ENCODE results near the gene C10orf143.

Gene C10orf143

GRCh38 chr10:130080461-130080814 is 30.2 kb downstream of the C10orf143 start:
- TF ChIP-seq EZH2 (IDR thresholded peaks at IDR 0.05; ENCODE audit: borderline replicate concordance, low read length): no peak
- no peak for TF ChIP-seq CTCF (IDR thresholded peaks at IDR 0.05; ENCODE audit: low read length)

GRCh38 chr10:130079614-130080460 is 30.8 kb downstream of the C10orf143 start:
- Histone ChIP-seq H3K27me3 (ENCODE audit: insufficient read depth, low read length) (no peaks in the 10 kb centered on the region), H4K20me1 (ENCODE audit: insufficient read depth, low read length) (no peaks in the 10 kb centered on the region), H3K9me2 (ENCODE audit: low read depth, low read length) (no peaks in the 10 kb centered on the region), H3K79me2 (ENCODE audit: insufficient read depth, low read length) (no peaks in the 10 kb centered on the region), H3K4me1 (ENCODE audit: insufficient read depth, low read length, severe bottlenecking) (no peaks in the 10 kb centered on the region), H3K4me2 (ENCODE audit: low read length) (no peak overlapping the region), H3K9ac (ENCODE audit: low read length) (no peak overlapping the region), H3K36me3 (ENCODE audit: insufficient read depth, low read length) (no peaks in the 10 kb centered on the region), H3F3A (ENCODE audit: insufficient read depth, low read length) (no peaks in the 10 kb centered on the region), H3K9me3 (ENCODE audit: low read length) (no peaks in the 10 kb centered on the region), H3K27ac (ENCODE audit: low read depth, low read length, poor library complexity, severe bottlenecking) (no peak overlapping the region), H2AFZ (ENCODE audit: low read length) (no peak overlapping the region), H3K4me3 (ENCODE audit: low read depth, low read length, poor library complexity, severe bottlenecking) (no peak overlapping the region)
- TF ChIP-seq EZH2 (IDR thresholded peaks at IDR 0.05; ENCODE audit: borderline replicate concordance, low read length) (no peak), CTCF (IDR thresholded peaks at IDR 0.05; ENCODE audit: low read length) (no peak)

More at GRCh38 chr10:130080461-130080814, 30.2 kb downstream of the C10orf143 start:
- Histone ChIP-seq H3K79me2 (ENCODE audit: insufficient read depth, low read length) (no peaks in the 10 kb centered on the region), H3K27ac (ENCODE audit: low read depth, low read length, poor library complexity, severe bottlenecking) (no peak overlapping the region), H2AFZ (ENCODE audit: low read length) (no peak overlapping the region), H3F3A (ENCODE audit: insufficient read depth, low read length) (no peaks in the 10 kb centered on the region), H4K20me1 (ENCODE audit: insufficient read depth, low read length) (no peaks in the 10 kb centered on the region), H3K4me1 (ENCODE audit: insufficient read depth, low read length, severe bottlenecking) (no peaks in the 10 kb centered on the region), H3K27me3 (ENCODE audit: insufficient read depth, low read length) (no peaks in the 10 kb centered on the region), H3K4me2 (ENCODE audit: low read length) (no peak overlapping the region), H3K36me3 (ENCODE audit: insufficient read depth, low read length) (no peaks in the 10 kb centered on the region), H3K4me3 (ENCODE audit: low read depth, low read length, poor library complexity, severe bottlenecking) (no peak overlapping the region), H3K9me2 (ENCODE audit: low read depth, low read length) (no peaks in the 10 kb centered on the region), H3K9ac (ENCODE audit: low read length) (no peak overlapping the region), H3K9me3 (ENCODE audit: low read length) (no peaks in the 10 kb centered on the region)

- Histone ChIP-seq H3K9ac (ENCODE audit: low read length) (no peak overlapping the region), H3K9me2 (ENCODE audit: low read depth, low read length) (no peaks in the 10 kb centered on the region), H3K79me2 (ENCODE audit: insufficient read depth, low read length) (no peaks in the 10 kb centered on the region), H3K27me3 (ENCODE audit: insufficient read depth, low read length) (no peaks in the 10 kb centered on the region), H2AFZ (ENCODE audit: low read length) (no peak overlapping the region), H3K4me2 (ENCODE audit: low read length) (no peak overlapping the region), H3K4me3 (ENCODE audit: low read depth, low read length, poor library complexity, severe bottlenecking) (no peak overlapping the region), H3K27ac (ENCODE audit: low read depth, low read length, poor library complexity, severe bottlenecking) (no peak overlapping the region), H3F3A (ENCODE audit: insufficient read depth, low read length) (no peaks in the 10 kb centered on the region), H4K20me1 (ENCODE audit: insufficient read depth, low read length) (no peaks in the 10 kb centered on the region), H3K36me3 (ENCODE audit: insufficient read depth, low read length) (no peaks in the 10 kb centered on the region), H3K9me3 (ENCODE audit: low read length) (no peaks in the 10 kb centered on the region), H3K4me1 (ENCODE audit: insufficient read depth, low read length, severe bottlenecking) (no peaks in the 10 kb centered on the region)
- no peak for TF ChIP-seq CTCF (IDR thresholded peaks at IDR 0.05; ENCODE audit: low read length)
Observed at GRCh38 chr10:130078120-130078519, 32.5 kb downstream of the C10orf143 start.
